GM21390 (cell line): ENCODE data around the gene PRELID2.
"Not testable (repeated sequence)": the region's sequence is repeated elsewhere in the genome, so short reads cannot be mapped to it uniquely, and the experiment has no call there.

Experiments
- ATAC-seq: cut with Tn5 transposase; IDR thresholded peaks from one replicate; pipeline ENCODE4 v1.9.1; 2021; ENCODE audit not compliant: unreplicated experiment

PRELID2 gene

DNA sequence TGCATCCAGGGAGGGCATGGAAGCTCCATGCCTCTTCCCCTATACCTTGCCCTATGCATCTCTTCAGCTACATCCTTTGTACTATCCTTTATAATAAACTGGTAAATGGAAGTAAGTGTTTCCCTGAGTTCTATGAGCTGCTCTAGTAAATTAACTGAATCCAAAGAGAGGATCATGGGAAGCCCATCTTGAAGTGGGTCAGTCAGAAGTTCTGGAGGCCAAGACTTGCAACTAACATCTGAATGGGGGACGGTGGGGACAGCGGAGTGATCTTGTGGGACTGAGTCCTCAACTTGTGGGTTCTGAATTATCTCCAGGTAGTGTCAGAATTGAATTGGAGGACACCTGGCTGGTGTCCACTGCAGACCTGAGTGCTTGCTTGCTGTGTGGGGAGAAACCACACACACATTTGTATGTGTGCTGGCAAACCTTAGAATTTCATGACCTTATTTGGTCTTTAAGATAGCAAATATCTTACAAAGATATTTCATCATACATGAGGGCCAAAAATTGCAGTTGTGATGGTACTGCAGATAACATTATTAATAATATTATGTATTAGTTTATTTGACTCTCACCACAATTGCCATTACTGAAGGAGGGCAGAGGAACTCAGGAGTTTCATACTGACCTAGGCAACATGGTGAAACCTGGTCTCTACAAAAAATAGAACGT, 5.5 kb upstream of the PRELID2 start:
- no peak for ATAC-seq

DNA sequence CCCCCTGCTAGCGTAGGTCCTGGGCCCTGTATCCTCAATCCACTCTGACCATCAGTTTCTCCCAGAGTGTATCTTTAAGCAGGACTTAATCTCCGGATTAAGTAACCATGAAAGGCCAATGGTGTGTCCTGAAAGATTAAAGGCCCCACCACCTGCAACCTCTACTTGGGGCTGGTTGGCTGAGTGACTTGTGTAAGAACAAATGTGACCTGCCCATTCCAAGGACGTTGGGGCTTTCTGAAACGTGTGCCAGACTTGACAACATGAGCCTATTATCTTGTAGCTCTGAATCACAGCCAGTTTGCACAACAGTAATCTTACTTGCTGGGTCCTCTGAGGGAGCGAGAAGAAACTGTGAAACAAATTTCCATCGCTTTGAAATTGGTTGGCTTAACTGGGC, 3.1 kb upstream of the PRELID2 start:
- ATAC-seq = no peak

DNA sequence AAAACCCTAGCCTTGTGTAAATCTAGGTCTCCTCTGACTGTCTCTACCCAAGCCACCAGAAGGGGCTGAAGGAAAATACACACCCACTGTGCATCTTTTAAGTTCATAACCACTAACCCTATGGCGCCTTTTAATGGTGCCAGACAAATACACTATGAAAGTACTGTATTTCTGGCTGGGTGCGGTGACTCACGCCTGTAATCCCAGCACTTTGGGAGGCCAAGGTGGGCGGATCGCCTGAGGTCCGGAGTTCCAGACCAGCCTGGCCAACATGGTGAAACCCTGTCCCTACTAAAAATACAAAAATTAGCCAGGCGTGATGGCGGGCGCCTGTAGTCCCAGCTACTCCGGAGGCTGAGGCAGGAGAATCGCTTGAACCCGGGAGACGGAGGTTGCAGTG, 1.1 kb upstream of the PRELID2 start:
- not testable (repeated sequence) for ATAC-seq

DNA sequence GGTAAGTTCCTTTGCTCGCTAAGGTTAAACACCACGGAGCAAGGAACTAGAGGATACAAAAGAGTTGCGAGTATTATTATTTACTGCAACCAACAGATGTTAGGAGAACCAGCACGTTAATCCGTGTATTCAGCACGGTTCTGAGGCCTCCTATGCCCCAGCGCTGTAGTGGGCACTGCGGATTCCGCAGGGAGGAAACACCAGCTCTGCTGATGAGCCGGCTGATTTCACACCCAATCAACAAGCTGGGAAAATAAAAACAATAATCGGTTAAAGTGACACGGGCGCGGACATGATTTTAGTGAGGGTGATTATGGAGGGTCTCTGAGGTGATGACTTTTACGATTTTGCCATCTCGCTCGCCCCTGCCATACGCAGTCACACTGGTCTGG, 702 bp upstream of the PRELID2 start:
- ATAC-seq = no peak

DNA sequence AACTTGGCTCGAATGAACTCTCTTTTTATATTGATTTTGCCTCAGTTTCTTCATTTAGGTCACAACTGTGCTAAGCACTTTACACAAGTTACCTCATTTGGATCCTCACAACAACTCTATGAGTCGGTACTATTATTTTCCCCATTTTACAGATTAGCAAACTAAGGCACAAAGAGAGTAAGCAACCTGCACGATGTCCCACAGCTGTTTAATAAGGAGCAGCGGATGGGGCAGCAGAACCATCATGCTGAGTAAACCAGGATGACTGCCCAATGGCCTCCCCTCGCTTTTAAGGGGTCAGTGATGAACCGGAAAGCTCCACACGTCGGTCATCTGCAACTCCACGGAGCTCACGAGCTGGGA, 607 bp downstream of the PRELID2 start:
- peak; percentile 1 for ATAC-seq

DNA sequence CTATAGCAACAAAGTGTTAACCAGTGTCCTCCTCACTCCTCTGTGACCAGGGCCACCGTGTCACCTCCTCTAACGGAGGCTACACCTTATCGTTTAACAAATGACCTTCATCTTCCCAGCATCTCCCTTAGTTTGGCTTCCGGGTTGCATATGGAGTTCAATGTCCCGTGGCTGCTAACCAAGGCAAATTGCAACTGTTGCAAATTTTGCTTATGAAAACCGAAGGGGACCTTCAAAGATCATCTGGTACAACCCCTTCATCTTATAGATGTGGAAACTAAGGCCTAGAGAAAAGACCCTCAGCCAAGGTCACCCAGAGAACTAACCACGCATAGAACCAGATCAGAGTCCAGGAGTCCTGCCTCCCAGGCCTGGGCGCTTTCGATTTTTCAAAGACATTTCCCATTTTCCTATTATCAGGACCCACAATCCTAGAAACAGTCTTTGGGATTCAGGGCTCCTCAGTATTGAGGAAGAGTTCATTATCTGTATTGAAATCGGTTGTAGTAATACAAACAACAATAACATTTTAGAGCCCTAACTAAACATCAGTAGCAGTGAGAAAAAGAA, 1.4 kb downstream of the PRELID2 start:
- no peak for ATAC-seq

DNA sequence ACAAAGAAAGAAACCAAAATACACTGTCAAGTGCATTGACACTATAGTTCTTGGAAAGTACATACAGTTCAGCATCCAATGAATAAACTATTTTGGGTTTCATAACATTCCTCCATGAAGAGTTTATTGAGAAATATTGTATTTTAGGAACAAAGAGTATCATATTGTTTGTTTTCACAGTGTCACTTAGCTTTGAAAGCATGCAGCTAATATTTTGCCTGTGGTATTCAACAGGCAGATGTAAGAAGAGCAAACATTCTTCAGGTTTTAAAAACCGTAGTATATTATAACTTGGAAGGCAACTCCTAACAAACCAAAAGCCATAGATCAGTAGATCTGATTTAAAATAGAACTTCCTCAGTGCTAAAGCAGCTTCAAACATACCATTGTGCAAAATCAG, 4.5 kb downstream of the PRELID2 start:
- no peak for ATAC-seq

DNA sequence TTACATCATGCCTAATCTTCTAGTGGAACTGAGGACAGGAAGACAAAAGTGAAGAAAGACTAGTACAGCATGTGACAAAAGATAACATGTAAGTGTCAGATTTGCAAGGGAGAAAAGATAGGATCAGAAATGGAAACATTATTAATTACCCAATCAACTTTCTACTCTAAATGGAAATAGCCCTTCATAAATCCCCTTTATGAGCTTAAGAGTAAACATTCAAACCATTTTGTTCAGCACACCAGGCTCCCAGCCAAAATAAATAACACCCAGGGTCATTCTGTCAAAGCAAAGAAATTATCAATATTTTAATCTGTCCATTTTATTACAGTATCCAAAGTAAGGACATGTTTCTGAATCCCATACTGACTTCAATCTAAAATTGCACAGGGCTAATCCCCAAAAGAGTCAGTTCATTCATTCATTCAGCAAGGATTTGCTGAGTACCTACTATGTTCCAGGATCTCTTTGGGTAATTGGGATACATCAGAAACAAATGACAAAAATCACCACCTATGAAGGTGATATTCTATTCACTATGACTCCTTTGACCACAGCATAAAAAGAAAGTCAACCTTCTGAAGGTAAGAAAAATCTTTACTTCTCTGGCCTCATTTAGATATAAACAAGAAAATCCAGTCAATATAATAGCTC, 5.3 kb downstream of the PRELID2 start:
- ATAC-seq = no peak

DNA sequence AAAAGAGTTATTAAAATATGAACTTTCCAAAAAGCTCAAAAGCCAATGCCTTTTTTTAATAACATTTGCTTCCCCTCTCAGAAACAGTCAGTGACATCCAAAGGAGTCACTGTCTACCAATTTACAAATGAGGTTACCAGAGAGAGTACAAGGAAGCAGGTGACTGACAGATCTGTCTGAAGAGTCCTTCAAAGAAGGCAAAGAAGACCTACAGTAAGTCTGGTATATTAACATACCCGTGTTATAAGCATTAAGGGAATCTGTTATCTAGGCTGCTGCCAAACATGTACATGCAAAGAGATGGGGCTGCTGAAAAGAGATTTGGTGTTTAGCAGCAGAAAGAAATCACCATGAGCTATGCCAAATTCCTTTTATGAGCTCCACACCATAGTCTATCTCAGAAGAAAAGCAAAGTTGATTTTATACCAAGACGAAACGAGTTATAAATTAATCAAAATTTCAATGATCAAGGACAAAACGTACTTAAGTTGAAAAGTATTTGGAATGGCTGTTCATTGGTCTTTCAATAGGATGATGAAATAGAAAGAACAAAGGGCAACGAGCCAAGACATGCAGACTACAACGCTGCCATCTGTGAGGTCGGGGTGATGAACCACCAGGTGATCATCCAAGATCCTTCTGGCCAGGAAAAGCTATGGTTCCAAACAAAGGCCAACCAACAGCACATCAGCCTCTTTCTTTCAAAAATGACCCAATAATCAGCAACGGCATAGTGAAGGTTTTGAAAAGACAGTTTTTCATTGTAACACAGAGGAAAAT, 8.1 kb downstream of the PRELID2 start:
- ATAC-seq = no peak

DNA sequence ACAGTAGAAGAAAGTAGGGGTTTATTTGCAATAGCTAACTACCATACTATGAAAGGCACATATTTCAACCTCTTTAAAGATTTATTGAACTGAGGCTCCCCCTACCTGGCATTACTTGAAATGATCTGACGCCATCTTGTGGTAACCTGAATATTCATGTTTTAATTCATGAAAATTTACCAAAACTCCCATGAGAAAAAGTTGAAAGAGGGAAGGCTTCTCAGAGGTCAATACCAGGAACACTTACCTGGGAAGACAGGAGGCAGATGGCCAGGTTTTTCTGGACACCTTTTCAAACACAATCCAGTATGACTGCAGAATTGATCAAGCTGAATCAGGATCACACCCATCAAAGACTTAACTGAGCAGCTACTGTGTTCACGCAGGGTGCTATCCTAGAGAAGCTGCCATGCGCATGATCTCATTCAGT, 9.4 kb downstream of the PRELID2 start:
- peak; percentile 82 for ATAC-seq

DNA sequence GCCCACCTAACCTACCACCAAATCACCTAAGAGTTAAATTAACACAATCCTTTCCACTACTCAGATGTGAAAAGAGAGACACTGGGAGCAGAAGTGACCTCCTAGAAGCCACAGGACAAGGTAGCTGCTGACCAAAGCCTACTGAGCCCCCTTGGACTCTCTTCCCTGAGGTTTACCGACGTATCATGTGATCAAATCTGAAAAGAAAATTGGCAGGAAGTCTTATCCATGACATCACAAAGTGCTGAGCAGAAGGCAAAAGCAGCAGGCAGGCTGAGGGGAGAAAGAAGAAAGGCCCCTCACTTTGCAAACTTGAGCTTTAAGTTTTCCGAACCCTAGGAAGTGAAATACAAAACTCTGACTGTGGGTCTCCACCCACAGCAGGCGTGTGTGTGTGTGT, 11.1 kb downstream of the PRELID2 start:
- ATAC-seq = no peak

DNA sequence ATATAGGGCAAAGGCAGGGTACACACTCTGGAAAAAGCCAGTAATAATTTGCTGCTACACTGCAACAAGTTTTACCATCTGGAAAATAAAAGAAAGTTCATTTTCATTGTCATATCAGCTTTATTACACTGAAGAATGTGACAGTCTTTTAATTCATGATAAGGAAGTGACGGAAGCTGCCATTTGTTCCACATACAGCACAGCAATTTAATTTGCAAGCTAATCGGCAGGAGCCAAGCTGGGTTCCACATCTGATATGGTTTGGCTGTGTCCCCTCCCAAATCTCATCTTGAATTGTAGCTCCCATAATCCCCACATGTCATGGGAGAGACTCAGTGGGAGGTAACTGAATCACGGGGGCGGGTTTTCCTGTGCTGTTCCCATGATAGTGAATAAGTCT, 16.5 kb downstream of the PRELID2 start:
- ATAC-seq = no peak

DNA sequence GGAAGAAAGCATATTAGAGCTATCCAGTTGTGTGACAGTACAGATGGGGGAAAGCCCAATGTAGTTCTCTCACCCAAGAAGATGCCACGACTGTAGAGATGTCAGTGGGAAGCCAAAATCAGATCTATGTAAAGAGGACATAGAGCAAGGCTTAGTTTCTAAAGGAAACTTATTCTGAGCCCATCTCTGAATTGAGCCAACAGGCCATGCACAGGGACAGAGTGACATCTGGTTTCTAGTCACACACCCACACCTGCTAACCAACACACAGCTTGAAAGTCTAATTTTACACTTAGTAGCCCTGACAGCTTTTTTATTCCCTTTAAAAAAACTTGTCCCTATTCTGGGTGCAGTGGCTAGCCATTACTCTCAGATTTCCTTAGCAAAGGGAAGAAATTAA, 22.3 kb downstream of the PRELID2 start:
- ATAC-seq = no peak

DNA sequence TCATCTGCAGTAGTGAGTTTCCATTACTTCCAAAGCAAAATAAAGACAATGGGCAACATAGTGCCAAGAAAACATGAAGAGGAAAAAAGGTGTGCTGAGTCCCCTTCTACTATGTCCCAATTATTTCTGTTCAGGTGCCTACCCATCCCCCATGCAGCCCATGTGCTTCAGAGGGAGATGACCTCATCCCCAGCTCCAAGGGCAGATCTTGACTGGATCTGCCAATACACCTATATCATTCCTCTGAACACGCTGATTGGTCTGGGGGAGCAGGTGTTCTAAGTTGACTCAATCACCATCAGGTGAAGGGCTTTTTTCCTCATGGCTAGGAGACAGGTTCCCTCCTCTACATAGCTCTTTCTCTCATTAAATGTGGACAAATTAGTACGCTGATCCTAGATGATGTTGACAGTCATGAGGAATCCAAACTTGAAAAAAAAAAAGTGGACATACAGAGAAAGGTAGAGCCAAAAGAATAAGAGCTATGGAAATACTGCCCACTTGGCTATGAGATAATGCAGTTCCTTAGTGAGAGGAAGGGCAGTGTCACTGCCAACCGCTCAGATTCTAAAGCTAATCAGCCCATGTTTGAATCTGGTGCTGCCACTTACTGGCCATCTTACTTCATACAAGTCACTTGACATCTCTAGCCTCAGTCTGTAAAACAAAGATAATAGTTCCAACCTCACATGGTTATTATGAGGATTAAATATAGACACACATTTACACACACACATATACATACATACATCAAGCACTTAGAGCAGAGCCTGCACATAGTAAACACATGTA, 23.1 kb downstream of the PRELID2 start:
- ATAC-seq = no peak

DNA sequence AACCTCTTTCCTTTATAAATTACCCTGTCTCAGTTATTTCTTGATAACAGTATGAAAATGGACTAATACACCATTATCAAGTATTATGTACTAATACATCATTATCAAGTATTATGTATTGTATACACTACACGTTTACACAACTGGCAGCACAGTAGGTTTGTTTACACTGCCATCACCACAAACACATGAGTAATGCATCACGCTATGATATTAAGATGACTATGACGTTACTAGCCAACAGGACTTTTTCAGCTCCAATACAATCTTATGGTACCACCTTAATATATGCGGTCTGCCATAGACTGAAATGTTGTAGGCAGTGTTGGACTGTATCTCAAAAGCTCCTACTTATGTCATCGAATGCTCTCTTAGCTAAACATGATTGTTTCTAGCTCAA, 28.2 kb downstream of the PRELID2 start:
- ATAC-seq = no peak

DNA sequence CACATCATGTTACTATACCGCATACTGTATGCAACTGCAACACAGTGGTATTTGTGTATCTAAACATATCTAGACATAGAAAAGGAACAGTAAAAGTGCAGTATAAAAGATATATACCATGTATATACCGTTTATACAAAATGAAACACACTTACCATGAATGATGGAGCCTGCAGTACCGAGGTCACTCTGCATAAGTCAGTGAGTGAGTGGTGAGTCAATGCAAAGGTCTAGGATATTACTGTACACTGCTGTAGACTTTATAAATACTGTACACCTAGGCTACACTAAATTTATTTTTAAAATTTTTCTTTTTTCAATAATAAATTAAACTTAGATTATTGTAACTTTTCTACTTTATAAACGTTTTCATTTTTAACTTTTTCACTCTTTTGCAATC, 29.3 kb downstream of the PRELID2 start:
- ATAC-seq = no peak

DNA sequence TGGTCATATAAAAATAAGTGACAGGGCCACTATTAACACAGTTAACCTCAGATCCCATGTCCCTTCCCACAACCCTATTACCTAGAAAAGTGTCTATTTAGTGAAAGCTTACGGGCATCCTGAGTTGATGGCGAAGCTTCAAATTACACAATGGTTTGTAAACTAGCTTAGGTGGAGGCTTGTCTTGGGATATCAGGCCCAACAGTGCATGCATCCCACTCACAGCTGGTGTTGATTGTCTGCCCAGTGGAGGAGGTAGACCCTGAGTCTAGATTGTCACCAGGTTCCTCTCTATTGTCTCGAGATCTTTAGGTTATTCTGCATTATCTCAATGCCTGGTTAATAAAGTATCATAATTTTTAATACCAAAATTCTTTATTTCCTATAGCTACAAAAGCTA, 30.4 kb downstream of the PRELID2 start:
- no peak for ATAC-seq

DNA sequence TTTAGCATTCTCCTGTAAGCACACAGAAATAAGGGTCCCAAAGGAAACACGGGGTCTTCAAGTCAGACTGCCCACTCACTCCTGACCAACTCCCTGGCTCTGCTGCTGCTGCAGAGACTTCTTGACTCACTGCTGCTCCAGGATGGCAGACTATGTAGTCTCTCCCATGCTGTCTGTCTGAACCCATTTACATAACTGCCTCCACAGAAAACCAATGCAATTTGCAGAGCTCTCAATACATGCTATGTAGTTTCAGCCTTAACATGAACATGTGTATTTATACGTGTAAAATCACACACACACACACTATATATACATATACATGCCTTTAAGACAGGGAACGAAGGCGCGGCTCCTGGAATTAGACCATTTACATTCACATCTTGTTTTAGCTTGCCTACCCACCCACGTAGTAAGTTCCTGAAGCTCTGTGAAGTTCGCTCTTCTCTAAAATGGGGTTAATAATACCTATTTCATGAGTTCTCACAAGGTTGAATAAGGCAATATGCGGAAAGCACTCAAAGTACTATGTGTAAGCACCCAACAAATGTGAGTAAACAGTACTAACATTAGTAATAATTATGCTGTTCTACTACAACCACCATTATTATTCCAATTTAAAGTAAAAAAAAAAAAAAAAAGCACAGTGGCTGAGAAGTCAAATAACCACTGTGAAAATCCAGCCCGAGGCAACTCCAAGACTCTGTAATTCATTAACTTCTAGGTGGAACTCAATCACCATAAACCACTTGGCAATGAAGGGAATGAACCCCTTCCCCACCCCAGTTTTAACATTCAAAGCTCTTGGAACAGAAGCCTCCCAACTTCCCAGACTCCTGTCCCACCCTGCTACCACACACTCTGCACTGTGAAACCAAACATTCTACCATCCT, 31.8 kb downstream of the PRELID2 start:
- ATAC-seq = no peak

DNA sequence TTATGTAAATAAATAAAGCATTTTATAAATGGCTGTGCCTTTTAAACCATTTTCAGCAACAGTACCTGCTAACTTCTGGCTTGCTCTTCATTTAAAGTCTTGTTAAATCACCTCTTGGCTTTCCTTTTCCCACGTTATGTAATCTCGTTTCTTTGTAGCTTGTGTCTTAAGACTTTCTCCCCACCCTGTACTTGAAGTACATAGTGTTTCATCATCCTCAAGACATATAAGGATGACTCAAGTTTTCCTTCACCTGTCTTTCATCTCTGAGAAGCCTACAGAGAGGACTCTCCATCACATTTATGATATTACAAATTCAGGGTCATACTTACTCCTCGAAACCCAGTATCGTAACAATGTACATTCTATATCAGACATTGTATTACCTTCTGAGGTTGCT, 33.9 kb downstream of the PRELID2 start:
- no peak for ATAC-seq

DNA sequence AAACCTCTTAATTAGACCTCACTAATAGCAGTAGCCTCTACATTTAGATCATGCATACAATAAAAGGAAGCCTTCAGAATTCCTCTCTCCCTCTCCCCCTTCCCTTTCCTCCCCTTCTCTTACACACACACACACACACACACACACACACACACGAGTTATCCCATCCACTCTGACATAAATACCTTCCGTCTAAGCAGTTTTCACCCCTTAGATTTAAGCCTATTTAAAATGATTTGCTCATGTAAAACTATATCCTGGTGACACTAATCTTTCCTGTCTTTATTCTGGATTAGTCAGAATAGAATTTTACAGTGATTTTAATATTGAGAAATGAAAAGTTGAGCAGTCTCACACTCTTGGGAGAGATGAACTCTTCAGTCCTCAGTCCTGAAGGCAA, 35.0 kb downstream of the PRELID2 start:
- ATAC-seq = no peak
